Stimulated activated CD4-positive, alpha-beta T cell treated with anti-CD3 and anti-CD28 coated beads, Interleukin-4, amount 100 ng/mL, for 4 hours (primary cell): ENCODE results near the gene ARHGDIA.
A peak's percentile ranks its signal among the peaks of the same experiment; 100 is the strongest.

Experiments
- DNase-seq, 2 experiments: peaks; one replicate each; pipeline ENCODE4 v3.0.0-alpha.2; 2020

ARHGDIA gene

GRCh38 chr17:81822996-81823819 is 47.9 kb downstream of the ARHGDIA start:
- no peak for DNase-seq

DNA sequence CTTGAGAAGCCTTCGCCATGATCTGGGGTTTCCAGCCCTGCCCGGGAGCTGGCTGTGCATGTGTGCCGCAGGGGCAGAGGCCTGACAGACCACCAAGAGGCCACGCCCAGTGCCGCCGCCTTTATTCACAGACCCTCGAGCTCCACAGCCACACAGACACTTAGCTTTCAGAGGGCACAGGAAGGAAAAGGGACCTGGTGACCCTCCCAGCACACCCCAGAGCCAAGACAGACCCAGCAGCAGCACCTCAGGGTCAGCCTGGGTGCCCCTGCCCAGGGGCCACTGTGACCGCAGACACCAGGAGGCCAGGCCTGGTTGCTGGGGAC is 48.9 kb downstream of the ARHGDIA start:
- DNase-seq = no peak

GRCh38 chr17:81821603-81822311 is 49.4 kb downstream of the ARHGDIA start:
- DNase-seq = no peak

- DNase-seq = peak in 1 of 2 experiments; percentile 25
Observed at GRCh38 chr17:81821147-81821546, 50.0 kb downstream of the ARHGDIA start.

- DNase-seq = no peak
Observed at GRCh38 chr17:81819708-81820107, 51.4 kb downstream of the ARHGDIA start.

GRCh38 chr17:81817758-81818147 is 53.4 kb downstream of the ARHGDIA start:
- DNase-seq = no peak
